ENCODE data around the gene CACNG4.

Gene CACNG4

DNA sequence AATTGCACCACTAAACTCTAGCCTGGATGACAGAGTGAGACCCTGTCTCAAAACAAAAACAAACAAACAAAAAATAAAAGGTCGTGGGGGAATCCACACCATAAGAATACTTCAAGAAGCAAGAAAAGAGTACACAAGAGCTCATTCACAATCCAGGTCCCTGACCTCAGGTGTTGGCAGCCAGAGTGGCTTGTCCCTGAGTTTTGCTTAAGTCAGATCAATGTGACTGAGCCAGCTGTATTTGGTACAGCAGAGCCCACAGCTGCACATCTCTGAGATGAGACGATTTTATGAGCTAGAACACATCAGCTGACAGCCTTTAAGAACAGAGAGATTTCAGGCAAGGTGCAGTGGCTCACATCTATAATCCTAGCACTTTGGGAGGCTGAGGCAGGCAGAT lies 102.2 kb downstream of the CACNG4 start:
- no peak for DNase-seq (ENCODE audit: low read depth)

- no peak for DNase-seq (ENCODE audit: low read depth)
These were observed 103.3 kb downstream of the CACNG4 start for GRCh38 chr17:67067571-67068482.

GRCh38 chr17:67068999-67069398 lies 104.5 kb downstream of the CACNG4 start:
- no peak for DNase-seq (ENCODE audit: low read depth)

DNA sequence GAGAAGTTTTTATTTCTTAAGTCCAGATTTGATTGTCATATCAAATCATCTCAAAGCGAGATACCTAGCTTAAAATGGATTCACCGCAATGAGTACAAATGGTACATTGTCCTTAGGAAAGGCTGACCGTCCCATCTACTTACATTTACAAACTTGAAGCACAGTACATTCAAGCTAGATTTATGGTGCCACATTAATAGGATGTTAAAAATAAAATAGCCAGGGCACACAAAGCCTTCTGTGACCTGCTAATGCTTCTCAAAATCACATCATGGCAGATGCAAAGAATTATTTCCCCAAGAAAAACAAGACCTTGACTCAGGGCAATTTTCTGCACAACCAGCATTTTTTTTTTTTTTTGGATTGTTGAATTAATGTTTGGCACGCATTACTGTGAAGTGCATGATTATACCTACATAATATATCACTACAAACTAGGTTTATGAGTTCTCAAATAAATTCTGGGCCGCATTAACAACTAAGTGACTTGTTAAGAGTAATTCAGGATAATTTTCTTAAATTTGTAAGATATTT lies 105.2 kb downstream of the CACNG4 start:
- DNase-seq (ENCODE audit: low read depth), result no peak

DNA sequence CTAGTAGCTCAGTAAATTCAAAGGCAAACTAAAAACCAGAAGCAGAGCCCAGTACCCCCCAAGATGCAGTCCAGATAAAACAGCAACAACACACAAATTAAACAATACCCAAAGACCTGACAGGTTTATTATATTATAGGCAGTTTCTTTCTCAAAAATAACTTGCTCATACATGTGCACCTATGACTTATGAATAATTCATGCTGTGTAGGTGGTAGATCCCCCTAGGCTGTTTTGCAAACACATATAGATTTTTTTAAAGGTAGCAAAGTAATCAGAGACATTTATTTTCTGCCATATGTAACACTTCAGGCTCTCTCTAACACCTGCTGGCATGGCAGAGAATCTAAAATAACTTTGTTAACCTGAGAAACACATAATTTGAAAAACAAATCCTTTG lies 107.1 kb downstream of the CACNG4 start:
- no peak for DNase-seq (ENCODE audit: low read depth)

DNA sequence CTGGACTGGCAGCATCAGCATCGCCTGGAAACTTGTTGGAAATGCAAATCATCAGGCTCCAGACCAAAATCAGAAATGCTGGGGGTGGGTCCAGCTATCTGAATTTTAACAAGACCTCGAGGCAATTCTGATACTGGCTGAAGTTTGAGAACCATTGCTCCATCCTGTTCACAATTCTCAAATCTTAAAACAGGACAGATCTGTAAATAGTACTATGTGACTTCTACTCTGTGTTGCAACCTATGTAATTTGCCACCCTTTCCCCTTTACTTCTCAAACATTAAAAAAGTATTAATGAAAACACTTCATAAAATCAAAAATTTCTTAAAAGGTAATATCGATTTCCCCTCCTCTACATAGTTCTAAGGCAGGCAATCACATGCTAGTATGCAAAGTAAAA lies 108.4 kb downstream of the CACNG4 start:
- no peak for DNase-seq (ENCODE audit: low read depth)

- DNase-seq (ENCODE audit: low read depth), result no peak
These were observed 110.3 kb downstream of the CACNG4 start for GRCh38 chr17:67074781-67075180.

- no peak for DNase-seq (ENCODE audit: low read depth)
These were observed 111.8 kb downstream of the CACNG4 start for GRCh38 chr17:67076290-67076689.

- no peak for DNase-seq (ENCODE audit: low read depth)
These were observed 113.8 kb downstream of the CACNG4 start for GRCh38 chr17:67078292-67078691.

DNA sequence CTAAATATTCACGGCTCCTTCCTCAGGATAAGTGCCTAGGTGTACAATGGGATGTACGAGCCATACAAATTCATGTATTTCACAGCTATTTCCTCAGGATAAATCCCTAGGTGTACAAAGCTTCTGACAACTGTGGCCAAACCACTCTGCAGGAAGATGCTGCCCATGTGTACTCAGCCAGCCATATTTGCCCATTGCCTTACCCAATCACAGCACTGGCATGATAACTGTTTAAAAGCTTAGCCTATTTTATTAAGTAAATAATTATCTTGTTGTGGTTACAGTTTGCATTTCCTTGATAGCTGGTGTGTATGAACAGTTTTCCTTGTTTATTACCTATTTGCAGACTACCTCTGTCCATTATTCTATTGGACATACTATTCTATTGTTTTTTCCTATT lies 115.0 kb downstream of the CACNG4 start:
- DNase-seq (ENCODE audit: low read depth), result no peak

DNA sequence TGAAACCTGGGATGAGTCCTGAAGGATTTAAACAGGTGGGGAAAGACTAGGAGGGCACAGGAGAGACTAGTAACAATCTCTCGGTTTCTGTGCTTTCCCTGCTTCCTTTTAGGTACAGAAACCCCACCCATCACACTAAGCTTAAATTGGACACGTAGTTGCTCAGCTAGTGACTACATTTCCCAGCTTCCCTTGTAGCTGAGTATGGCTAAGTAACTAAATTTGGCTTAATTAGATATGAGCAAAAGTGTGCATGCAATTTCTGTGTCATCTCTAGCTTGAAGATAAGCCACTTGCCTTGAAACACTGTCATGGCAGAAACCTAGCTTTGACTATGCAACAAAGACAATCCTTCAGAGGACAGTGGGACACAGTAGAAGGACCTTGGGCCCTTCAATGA lies 116.3 kb downstream of the CACNG4 start:
- no peak for DNase-seq (ENCODE audit: low read depth)

DNA sequence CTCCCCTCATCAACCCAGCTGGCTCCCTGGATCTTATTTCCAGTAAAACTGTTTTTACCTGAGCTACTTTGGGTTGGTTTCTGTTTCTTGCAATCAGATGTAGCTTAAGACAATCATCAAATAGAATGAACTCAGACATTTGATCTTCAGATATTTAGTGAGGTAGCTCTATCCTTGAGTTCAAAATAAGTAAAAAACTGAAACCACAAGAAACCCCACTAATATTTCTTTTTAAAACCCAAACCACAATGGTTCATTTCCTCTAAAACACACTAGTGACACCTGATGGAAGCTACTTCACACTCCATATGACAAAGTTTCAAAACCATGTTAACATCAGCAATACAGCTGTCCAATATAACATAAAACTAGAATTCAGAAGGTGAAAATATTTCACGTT lies 117.6 kb downstream of the CACNG4 start:
- DNase-seq (ENCODE audit: low read depth), result no peak
